Stimulated activated CD8-positive, alpha-beta memory T cell treated with anti-CD3 and anti-CD28 coated beads, Interleukin-4, amount 100 ng/mL, for 24 hours (primary cell): ENCODE measurements around the gene FADS1.
A peak's percentile ranks its signal among the peaks of the same experiment; 100 is the strongest.

Experiments
- DNase-seq: peaks from one replicate; pipeline ENCODE4 v3.0.0-alpha.2; 2020; ENCODE audit warnings: low read depth

Gene FADS1

DNA sequence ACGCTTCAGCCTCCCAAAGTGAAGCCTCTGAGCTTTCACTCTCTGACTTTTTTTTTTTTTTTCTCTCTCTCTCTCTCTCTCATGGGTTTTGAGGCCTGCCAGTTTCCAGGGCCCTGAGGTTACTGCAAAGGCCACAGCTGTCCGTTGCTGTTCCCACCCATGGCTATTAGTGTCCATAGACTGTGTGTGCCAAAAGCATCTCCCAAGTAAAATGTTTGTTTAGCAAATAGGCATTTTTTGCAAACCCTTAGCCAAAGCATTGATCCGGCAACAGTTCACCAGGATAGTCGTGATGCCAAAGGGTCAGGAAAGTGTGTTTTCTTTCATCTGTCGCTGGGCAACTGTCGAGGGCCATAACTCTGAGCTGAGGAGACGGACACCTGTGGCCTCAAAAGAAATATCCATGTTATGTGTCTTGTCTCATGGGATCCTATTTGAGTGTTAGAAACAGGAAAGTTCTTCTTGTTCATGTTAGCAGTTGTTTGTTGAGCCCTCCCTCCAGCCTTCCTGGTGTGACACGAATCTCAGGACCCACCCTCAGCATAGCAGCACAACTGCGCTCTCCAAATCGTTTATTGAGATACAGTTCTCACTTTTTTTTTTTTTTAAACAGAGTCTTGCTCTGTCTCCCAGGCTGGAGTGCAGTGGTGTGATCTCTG lies 29.7 kb upstream of the FADS1 start:
- DNase-seq, result no peak

DNA sequence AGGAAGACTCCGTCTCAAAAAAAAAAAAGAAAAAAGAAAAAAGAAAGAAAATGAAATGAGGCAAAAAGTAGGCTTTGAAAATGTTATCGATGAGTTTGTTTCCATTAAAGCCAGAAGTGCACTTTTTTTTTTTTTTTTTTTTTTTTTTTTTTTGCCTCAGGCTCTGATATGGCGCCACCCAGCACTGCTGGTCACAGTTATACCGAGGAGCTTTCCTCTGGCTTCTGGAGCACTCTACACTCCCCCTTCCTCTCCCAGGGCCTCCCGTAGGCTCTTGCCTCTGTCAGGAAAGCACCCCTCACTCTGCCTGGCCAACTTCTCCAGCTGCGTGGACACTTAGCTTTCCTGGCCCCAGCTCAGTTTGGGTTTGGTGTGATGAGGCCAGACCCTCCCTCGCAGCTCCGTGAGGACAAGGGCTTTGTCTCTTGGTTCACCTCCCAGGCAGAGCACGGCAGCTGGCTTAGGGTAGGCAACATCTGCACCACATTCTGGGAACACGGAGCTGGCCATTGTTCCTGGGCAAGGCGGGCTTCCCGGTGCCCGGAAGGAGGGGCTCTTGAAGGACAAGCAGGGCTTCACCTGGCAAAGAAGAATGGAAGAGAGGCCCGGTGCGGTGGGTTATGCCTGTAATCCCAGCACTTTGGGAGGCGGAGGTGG lies 28.2 kb upstream of the FADS1 start:
- DNase-seq, result no peak

DNA sequence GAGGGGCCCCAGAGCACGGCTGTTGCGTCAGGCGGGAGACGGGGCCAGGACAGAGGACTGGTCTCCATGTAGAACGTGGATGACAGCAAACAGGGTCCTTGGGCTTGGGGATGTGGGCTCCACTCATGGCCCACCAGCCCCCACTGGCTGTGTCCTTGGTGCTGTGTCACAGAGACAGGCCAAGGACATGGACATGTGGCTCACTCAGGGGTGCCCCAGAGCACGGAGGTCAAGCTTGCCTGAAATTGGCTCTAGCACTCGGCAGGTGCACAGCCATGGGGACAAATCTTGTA lies 25.7 kb upstream of the FADS1 start:
- DNase-seq, result no peak

DNA sequence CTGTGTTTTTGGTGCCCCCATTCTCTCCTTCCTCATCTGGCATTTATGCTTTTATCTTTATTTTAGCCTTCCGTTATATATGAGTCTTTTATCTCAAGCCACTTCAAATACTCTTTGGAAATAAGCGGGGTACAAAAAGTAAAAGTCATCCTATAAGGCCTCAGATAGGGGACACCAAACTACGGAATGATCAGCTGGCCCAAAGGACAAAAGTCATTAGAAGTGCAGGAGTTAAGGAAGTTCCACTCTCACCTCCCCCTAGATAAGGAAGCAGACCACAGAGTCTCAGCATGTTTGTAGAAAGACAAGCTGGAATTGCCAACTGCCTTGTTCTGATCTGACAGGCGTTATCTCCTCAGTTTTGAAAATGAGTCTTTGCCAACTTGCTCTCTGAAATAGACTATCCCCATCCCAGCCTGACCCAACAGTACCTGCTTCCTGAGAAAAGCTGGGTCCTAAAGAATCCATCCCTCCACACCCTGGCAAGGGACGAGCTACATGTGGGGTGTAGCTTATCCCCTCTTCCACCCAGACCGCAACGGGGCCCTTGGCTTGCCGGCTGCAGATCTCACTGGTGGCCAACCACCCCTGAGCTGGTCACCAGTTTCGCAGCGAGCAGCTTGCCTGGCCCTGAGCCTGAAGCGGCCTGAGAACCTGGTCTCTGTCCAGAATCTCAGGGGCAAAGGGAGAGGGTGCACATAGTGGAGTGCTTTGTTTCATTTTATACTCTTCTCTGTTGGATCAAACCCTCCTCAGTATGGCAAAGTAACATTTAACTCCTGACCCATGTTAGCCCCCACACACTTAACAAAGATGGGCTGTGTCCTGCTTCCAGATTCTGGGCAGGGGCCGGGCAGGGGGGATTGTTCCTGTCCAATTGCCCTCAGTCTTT lies 25.1 kb upstream of the FADS1 start:
- DNase-seq, result no peak

DNA sequence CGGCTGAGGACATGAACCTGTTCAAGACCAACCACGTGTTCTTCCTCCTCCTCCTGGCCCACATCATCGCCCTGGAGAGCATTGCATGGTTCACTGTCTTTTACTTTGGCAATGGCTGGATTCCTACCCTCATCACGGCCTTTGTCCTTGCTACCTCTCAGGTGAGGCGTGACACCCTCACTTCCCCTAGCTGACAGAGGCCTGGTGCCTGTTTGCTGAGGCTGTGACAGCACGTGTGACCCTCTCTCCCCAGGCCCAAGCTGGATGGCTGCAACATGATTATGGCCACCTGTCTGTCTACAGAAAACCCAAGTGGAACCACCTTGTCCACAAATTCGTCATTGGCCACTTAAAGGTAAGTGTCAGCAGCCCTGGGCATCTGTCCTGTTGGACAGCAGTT lies 23.6 kb upstream of the FADS1 start:
- no peak for DNase-seq

DNA sequence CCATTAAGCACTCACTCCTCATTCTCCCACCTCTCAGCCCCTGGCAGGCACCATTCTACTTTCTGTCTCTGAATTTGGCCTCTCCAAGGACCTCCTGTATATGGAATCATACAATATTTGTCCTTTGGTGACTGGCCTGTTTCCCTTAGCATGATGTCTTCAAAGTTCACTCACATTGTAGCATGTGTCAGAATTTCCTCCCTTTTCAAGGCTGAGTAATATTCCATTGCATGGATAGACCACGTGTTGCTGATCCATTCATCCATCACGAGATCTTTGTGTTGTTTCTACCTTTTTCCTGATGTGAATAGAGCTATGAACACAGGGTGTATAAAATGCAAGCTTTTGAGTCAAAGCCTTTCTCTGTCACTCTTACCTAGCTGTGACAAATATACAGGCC lies 22.9 kb upstream of the FADS1 start:
- no peak for DNase-seq

DNA sequence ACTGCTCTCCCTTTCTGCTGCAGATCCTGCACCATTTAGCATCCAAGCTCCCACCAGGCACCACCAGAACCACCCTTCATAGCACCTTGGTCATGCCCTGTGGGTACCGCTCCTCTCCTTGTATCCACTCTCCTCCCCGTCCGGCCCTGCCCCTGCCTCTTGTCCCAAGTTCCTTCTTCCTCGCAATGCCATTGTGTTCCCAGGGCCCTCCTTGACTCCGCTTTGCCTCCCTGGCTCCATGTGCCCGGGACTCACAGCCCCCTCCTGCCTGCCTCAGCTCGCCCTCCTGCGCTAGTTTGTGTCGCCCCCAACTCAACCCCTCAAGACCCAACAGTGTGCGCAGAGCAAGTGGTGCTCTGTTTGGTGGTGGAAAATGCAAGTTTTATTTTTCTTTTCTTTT lies 22.1 kb upstream of the FADS1 start:
- DNase-seq, result no peak

DNA sequence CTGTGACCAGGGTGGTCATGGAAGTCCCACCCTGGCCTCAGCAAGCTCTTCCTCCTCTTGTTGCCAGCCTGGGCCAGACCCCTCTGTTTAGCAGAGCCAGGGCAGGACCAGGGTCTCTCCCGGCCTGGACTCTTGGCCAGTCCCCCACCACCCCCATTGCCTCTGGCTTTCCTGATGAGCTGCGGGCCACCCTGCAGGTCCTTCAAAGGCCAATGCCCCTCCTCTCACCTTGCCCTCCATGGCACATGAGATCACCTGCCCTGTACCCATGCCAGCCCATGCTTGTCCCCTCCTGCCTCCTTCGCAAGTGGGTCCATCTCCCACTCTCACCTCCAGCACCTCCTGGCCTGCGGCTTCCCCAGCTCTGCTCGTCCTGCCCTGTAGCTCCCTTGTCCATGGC lies 21.7 kb upstream of the FADS1 start:
- no peak for DNase-seq

DNA sequence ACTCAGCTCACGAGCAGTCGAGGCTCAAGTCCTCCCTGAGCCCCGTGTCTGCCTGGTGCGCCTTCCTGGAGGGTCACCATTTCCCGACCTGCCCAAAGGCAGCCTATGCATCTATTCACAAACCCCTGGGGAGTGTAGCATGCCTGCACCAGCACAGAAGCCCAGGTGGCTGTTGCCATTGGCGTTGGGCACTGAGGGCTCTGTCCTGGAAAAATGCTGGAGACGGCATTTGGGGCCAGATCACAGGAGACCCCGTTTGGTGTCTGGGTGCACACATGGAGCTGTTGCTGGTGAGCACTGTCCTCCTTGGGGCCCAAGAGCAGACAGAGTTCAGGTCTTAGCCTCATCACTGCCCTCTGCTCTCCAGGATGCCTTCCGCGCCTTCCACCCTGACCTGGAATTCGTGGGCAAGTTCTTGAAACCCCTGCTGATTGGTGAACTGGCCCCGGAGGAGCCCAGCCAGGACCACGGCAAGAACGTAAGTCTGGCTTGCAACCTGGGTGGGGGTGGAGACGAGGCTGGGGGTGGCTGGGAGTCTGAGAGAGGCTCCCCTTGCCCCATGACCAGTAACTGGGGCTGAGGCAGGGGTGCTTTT lies 20.7 kb upstream of the FADS1 start:
- no peak for DNase-seq

DNA sequence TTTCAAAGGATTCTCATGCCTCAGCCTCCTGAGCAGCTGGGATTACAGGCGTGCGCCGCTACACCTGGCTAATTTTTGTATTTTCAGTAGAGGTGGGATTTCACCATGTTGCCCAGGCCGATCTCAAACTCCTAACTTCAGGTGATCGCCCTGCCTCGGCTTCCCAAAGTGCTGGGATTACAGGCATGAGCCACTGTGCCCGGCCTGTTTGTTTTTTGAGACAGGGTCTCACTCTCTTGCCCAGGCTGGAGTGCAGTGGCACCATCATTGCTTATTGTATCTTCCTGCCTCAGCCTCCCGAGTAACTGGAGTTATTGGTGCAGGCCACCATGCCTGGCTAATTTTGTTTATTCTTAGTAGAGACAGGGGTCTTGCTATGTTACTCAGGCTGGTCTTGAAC lies 19.4 kb upstream of the FADS1 start:
- no peak for DNase-seq

DNA sequence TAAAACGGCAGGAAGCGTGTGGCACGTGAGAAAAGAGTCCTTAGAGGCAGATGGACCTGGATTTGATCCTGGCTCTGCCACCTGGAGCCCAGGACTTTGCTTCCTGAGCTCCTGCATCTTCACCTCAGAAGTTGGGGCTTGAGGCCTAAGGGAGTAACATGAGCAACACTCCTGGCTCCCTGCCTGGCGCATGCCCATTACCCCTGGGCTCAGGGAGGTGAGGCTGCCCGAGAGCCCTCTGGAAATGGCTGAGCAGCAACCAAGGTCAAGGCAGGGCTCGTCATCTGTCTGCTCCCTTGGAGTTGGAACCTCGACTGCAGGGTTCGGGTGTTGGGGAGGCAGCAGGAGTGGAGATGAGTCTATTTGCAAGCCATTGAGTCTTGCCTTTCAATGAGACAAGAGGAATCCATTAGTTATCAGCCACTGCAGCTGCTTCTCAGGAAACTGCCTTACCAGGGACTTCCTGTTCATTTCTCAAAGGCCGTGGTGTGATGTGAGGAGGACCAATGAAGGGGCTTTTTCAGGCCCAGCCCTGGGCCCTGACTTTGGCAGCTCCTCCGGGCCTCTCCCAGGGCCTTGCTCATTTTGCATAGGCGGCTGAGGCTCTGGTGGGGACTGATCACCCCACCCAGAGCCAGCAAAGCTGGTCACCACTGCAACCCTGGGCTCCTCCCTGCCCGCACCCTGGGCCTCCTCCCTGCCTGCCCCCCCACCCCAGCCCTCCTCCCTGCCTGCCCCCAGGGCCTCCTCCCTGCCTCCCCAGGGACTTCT lies 17.7 kb upstream of the FADS1 start:
- no peak for DNase-seq

DNA sequence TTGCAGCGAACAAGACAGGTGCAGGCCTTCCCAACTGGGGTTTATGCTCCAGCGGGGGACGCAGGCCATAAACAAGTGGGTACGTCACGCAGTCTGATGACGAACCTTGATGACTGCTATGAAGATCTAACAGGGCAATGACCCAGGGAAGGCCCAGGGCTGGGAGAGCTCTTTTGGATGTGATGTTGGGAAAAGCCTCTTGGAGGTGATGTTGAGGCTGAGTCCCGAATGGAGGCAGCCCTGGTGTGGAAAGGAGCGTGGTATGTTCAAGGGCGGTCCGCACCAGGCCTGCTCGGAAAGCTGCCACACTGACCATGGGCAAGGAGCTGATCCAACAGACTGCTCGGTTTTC lies 17.1 kb upstream of the FADS1 start:
- no peak for DNase-seq

DNA sequence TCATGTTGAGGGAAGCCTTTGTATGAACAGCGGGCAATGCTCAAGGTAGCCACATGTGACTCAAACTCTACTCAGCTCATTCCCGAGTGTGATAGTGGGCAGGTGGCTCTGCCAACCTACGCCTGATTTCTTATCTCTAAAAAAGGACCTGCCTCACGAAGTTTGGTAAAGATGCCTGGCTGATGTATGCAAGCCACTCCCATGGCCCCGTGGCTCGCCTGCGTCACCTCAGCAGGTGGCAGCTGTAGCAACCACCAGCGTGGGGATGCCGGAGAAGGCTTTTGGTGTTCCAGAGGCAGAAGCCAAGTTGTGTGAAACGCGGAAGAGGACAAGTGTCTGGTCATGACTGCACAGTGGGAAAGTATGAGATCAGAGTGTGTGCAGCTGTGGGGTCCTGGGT lies 16.7 kb upstream of the FADS1 start:
- no peak for DNase-seq

DNA sequence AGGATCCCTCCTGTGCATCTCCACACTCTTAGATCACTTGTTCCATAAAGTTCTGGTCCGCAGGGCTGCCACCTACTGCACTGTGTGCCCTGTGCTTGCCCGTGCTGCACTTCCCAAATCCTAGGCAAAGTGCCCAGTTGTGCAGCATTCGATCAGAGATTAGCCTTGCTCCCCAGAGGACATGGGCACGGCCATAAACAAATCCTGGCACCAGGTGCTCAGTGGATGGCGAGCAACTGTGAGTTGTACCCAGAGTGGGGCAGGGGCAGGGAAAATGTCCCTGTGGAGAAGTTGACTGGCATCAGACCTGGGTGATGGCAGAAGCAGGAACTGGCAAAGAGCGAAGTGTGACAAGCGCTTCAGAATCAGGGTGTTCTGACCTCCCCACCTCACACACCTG lies 16.0 kb upstream of the FADS1 start:
- DNase-seq, result no peak

DNA sequence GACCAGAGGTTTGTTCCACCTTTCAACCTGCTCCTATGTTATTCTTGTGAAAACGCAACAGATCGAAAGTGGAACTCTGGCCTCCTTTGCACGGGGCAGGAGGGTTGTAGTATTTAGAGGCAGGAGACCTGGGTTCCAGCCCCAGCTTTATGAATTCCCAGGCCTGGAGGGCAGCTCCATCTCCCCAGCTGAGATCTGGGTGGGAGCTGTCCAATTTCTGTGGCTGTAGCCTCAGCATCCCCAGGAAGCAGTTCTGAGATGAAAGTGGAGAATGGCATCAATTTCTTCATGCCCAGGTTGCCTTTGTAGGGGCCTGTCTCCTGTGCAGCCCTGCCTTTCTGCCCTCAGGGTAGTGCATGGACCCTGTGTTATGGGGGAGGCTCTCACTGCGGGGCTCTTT lies 15.4 kb upstream of the FADS1 start:
- no peak for DNase-seq

DNA sequence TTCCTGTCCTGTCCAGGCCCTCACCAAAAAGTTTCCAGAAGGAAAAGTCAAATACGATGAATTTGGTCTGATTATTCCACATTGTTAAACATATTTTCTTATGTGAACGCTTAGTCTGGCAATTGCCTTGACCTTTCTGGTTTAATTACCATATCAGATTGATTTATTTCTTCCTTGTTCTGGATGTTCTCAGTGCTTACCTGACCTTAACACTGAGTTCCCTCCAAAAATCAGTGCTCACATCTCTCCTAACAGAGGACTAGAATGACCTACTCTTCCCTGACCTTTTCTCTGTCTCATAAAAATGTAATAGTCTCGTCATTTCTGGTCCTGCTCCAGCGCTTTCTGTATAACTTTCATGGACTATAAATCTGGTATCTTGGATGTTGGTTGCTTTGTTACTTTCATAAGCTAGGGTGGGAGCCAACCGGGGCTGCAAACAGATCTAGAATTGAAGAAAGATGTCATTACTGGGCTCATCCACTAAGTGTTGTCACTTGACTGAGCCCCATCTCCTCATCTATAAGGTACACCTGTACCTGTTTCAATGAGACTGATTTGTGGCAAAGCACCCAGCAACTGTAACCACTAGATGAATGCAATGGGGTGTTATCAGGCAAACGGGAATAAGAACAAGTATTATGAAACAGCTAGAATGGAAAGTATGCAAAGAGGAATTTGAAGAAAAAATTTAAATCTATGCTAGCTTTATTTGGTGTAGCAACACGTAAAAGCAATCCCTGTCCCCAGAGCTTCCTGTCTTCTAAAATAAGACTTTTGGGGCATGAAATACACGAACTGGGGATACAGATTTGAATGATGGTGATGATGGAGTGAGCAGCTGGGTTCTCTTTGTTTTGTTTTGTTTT lies 13.7 kb upstream of the FADS1 start:
- DNase-seq, result no peak

DNA sequence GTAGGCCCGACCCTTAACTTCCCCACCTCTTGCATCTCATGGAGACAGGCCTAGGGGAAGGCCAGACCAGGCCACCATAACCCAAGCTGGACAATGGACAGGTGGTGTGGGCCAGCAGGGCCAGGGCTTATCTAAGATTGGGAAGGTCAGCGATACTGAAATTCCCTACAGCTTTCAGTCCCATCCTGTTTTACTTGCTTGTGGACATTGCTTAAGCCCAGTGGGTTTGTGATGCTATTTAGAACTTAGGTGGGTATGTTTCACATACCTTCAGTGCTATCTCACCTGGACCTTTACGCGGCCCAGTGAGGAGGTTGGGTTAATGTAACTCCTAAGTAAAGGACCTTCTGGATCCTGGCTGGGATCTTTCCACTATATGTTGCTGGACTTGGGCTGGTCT lies 13.0 kb upstream of the FADS1 start:
- DNase-seq, result no peak

DNA sequence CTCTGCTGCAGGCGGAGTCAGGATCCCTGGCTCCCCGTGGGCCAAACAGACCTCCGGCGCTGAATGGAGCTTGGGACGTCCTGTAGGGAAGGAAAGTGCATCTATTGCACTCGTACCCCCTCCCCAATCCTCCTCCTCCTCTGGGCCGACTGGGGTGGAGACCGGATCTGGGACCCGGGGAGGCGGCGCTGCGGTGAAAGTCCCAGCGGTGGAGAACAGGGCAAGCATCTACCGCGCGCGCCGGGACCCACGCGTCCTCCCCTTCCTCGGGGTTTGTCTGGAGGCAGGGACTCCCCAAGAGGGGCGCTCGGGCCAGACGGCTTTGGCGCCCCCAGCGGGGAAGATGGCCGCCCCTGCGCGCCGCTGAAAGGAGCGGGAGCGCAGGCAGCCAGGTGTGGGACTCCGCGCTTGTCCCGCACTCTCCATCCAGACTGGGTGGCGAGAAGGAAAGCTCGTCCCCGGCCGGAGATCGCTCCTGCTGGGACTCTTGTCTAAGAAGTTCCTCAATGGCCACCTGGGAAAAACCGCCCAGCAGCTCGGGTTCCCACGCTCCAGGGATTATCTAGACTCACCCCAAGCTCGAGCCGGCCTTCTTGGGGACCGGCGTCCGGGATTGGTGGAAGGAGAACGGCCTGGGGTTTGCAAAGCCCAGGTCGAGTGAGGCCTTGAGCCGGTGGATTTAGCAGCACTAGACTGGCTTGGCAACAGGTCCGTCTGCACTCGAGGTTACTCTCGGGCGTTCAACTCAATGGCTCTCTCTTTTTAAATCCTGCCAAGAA lies 12.0 kb upstream of the FADS1 start:
- DNase-seq, result no peak

DNA sequence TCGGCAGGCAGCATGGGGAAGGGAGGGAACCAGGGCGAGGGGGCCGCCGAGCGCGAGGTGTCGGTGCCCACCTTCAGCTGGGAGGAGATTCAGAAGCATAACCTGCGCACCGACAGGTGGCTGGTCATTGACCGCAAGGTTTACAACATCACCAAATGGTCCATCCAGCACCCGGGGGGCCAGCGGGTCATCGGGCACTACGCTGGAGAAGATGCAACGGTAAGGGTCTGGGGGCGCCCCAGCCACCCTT lies 11.5 kb upstream of the FADS1 start:
- no peak for DNase-seq

DNA sequence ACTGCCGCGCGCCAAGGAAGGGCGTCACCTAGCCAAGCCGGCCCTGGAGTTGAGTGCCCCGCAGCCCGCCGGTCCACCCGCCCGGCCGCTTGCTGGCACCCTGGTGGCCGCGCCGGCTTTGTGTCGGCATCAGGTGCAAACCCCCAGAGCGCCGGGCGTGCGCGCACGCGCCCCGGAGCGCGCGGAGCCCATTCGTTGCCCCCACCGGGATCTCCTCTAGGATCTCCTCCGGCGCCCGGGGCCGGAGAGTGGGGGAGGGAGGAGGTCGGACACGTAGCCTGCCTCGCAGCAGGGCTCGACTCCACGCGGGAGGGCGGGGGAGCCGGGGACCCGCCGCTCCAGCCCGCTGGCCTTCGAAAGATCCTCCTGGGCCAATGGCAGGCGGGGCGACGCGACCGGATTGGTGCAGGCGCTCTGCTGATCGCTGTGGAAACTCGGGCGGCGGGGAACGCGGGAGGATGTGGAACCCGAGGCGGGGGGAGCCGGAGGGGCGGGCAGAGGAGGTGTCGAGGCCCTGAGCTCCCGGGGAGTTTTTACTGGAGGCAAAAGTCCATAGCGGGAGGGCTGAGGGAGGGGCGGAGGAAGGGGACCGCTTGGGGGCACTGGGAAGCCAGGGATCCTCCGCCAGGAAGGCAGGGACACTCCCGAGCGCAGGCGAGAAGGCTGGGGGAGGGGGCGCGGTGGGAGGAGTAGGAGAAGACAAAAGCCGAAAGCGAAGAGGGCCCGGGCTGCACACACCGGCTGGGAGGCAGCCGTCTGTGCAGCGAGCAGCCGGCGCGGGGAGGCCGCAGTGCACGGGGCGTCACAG lies 11.0 kb upstream of the FADS1 start, which contains the start of gene FADS2:
Gene FADS2 (plus strand): TSS at position 730 of the 808 bp plus-strand sequence. CDS start 91 bp downstream, outside the sequence.
- peak; percentile 62 for DNase-seq
